Aorta (tissue), 5 donors: ENCODE measurements around the gene EVA1B. TPM values are rescaled to one million over a fixed set of nuclear protein-coding genes. Genes with fewer than 3 reads are reported as not detected.

Source experiments
- ATAC-seq: fragments of 200-7000 bp; cut with Tn5 transposase; one replicate; pipeline ENCODE4 v1.9.1; 2022; ENCODE audit warnings: moderate library complexity; ENCODE audit not compliant: low FRiP score
- DNase-seq, 2 donors: peaks; one replicate each; pipeline ENCODE4 v3.0.0-alpha.2; 2020
- H3K27ac ChIP-seq, 2 donors: one replicate each; pipeline ENCODE4 v1.5.1; 2013; ENCODE audit warnings: low read length in 2 of 2, mild to moderate bottlenecking in 2 of 2, moderate library complexity in 2 of 2, control low read depth in 1 of 2, inconsistent platforms in 1 of 2, low read depth in 1 of 2
- H3K27me3 ChIP-seq, 2 donors: one replicate each; pipeline ENCODE4 v1.6.1; 2013; ENCODE audit warnings: control low read depth in 1 of 2, low read length in 1 of 2, mild to moderate bottlenecking in 1 of 2, moderate library complexity in 1 of 2; ENCODE audit not compliant: insufficient read depth in 2 of 2, control insufficient read depth in 1 of 2
- H3K36me3 ChIP-seq, 2 donors: one replicate each; pipeline ENCODE4 v1.6.1; 2013; ENCODE audit warnings: control low read depth in 1 of 2, low read length in 1 of 2, mild to moderate bottlenecking in 1 of 2; ENCODE audit not compliant: insufficient read depth in 2 of 2, control insufficient read depth in 1 of 2
- H3K4me1 ChIP-seq, 2 donors: one replicate each; pipeline ENCODE4 v1.6.1; 2013; ENCODE audit warnings: low read length in 2 of 2, control low read depth in 1 of 2, mild to moderate bottlenecking in 1 of 2, moderate library complexity in 1 of 2; ENCODE audit not compliant: insufficient read depth in 2 of 2, control insufficient read depth in 1 of 2
- H3K4me3 ChIP-seq, 2 donors: one replicate each; pipeline ENCODE4 v1.5.1; 2013; ENCODE audit warnings: low read length in 2 of 2, control low read depth in 1 of 2, mild to moderate bottlenecking in 1 of 2
- H3K9me3 ChIP-seq: one replicate; pipeline ENCODE4 v1.6.1; 2013; ENCODE audit warnings: mild to moderate bottlenecking, low read length; ENCODE audit not compliant: control insufficient read depth
- WGBS, 2 donors: extraction: QIAGEN DNeasy Blood & Tissue Kit; methylation state at CpG; one replicate each; pipeline ENCODE4 v1.1.7; 2013; 5-methylcytosine and 5-hydroxymethylcytosine counted together
- intact Hi-C, 2 donors: fragments of 100-400 bp; cut with DNase I; formaldehyde crosslinking; loops; one replicate each; pipeline versions ENCODE4 v1.14.2 to v1.15.0; 2022
- polyA plus RNA-seq, 2 donors: library from polyadenylated mRNA; stranded (reverse); fragments of 200-250 nt; gene quantifications; one replicate each; pipeline ENCODE4 v1.2.3, GENCODE V29; 2013
- total RNA-seq, 2 donors: library from RNA; stranded (reverse); fragmentation: NEBNext Ultra II Directional; extraction: Animal tissue kit (Norgen Biotek cat#: 25700); gene quantifications; one replicate each; pipeline ENCODE4 v1.2.1, GENCODE V29; 2021
- donor health status: healthy with polysubstance abuse.
- donor health status: Bipolar disorder and iron deficiency.
- donor health status: DM: no; HTN: no; CAD: no.
- donor health status: DM: no; HTN: no; CAD: no.
- donor health status: DM: yes; HTN: yes; CAD: no.

EVA1B gene
- total and polyA plus RNA-seq, 4 donors = 38.2 to 165 (median 51.5) TPM

DNA sequence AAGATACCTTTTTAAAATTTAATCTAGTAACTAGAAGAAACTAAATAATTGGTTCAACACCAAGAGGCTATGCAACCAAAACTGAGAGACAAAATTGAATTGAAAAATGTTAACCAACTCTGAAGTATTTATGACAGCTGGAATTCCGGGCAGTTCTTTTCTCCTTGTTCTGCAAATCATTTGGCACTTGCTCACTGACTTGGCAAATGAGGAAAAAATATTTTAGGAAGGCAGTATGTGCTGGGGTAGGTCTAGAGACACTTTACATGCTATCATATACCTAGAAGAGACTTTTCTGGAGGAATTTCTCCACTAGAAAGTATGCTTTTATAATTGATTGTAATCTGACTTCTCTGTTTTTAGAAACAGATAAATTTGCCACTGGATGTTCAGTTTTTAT, 39.4 kb downstream of the EVA1B start:
- no peaks in the 10 kb centered on the region for H3K9me3 ChIP-seq
- 3 to 6% methylated on average over 1 of the region's 1 CpG for WGBS, 2 donors
- intact Hi-C loops = loop anchor here (2.0 to 10.0 kb wide), 2 partner anchors 59 to 135 kb away; partner anchors contain the start of genes THRAP3 (in 1 of the 2) and TRAPPC3 (in 1 of the 2)

DNA sequence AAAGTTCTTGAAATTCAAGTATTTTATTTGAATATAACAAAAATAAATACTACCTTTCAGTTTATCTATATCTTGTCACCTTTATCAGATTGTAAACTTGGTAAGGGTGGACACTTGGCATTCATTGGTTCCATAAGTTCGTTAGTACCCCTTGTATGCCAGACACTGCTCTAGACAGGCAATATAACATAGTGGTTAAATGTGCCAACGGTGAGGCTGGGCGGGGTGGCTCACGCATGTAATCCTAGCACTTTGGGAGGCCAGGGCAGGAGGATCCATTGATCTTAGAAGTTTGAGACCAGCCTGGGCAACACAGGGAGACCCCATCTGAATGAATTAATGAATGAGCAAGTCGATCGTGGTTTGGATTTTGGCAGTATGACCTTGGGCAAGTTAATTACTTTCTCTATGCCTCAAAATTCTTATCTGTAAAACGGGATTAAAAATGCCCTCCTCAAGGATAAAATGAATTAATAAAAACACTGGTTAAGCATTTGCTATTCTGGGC, 43.6 kb downstream of the EVA1B start:
- ATAC-seq (no peak), DNase-seq (no peak)
- Histone ChIP-seq H3K27me3 (no peaks in the 10 kb centered on the region), H3K4me1 (no peaks in the 10 kb centered on the region), H3K27ac (no peak overlapping the region), H3K4me3 (no peak overlapping the region), H3K36me3 (peaks cover 0 to 2% of the 10 kb centered on the region in 2 donors), H3K9me3 (no peaks in the 10 kb centered on the region)
- intact Hi-C loops = loop anchor here in 1 of 2 donors (10.0 kb wide), 1 partner anchor 55 kb away; the partner anchor contains the start of gene THRAP3
- WGBS, 2 donors = 68 to 71% methylated on average over 7 of the region's 7 CpGs

More for the DNA sequence above, 39.4 kb downstream of the EVA1B start:
- Histone ChIP-seq H3K4me3 (no peak overlapping the region), H3K27me3 (no peaks in the 10 kb centered on the region), H3K27ac (no peak overlapping the region), H3K36me3 (peaks cover 2 to 8% of the 10 kb centered on the region in 2 donors), H3K4me1 (no peaks in the 10 kb centered on the region)
- ATAC-seq (no peak), DNase-seq (no peak)

DNA sequence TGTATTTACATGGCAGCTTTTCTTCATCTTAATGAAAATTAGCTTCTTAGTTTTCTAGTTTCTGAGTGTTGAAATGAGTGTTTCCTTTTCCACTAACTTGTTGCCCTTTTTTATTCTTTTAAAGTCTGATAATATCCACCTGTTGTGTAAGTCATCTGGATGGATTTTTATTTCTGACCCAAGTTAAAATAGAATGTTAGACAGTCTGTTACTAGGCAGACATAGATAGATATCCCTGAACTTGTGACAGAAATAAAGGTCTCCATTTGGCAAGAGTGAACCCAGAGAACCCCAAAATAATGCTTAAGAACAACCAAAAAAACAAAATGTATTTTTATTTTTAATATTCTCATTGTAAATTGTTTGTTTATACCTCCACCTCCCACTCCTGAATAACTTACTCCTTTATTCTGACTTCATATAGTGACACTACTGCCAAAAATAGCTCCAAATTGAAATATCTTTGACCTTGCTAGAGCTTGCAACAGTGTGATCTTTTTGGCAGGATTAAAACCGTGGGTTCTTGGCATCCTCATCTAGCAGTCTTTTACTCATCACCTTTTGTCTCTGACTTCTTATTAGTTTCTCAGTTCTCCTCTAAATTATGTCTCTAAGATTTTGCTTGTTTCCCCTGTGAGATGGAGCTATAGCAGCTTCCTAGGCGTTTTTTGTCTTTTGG, 44.2 kb downstream of the EVA1B start:
- Histone ChIP-seq H3K36me3 (no peaks in the 10 kb centered on the region), H3K9me3 (no peaks in the 10 kb centered on the region), H3K27me3 (no peaks in the 10 kb centered on the region), H3K4me1 (no peaks in the 10 kb centered on the region), H3K27ac (no peak overlapping the region), H3K4me3 (no peak overlapping the region)
- intact Hi-C loops = no loop called here
- DNase-seq (no peak), ATAC-seq (no peak)
- WGBS, 2 donors = 24 to 26% methylated on average over 2 of the region's 2 CpGs

DNA sequence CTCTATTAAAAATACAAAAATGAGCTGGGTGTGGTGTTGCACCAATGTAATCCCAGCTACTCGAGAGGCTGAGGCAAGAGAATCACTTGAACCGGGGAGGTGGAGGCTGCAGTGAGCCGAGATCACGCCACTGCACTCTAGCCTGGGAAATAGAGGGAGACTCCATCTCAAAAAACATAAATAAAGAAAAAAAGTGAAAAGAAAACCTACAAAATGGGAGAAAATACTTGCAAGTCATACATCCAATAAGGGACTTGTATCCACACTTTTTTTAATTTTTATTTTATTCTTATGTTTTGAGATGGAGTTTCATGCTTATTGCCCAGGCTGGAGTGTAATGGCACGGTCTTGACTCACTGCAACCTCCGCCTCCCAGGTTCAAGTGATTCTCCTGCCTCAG, 46.8 kb downstream of the EVA1B start:
- 91 to 96% methylated on average over 6 of the region's 6 CpGs for WGBS, 2 donors
- Histone ChIP-seq H3K36me3 (no peaks in the 10 kb centered on the region), H3K9me3 (no peaks in the 10 kb centered on the region), H3K27ac (no peak overlapping the region), H3K4me3 (no peak overlapping the region), H3K27me3 (no peaks in the 10 kb centered on the region), H3K4me1 (peaks cover 0 to 3% of the 10 kb centered on the region in 2 donors)
- no peak for ATAC-seq
- intact Hi-C loops = no loop called here
- no peak for DNase-seq

DNA sequence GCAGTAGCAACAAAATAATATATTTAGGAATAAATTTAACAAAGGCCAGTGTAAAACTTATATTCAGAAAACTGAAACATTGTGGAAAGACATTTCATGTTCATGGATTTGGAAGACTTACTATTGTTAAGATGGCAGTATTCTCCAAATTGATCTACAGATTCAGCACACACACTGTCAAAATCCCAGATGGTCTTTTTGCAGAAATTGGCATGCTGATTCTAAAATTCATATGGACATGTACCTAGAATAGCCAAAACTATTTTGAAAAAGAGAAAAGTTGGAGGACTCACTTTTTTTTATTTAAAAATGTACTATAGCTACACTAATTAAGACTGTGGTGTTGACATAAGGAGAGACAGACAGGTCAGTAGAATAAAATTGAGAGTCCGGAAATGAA, 49.2 kb downstream of the EVA1B start:
- WGBS, 2 donors = 91 to 96% methylated on average over 1 of the region's 1 CpG
- Histone ChIP-seq H3K27ac (no peak overlapping the region), H3K27me3 (no peaks in the 10 kb centered on the region), H3K36me3 (no peaks in the 10 kb centered on the region), H3K4me1 (peaks cover 0 to 3% of the 10 kb centered on the region in 2 donors), H3K9me3 (no peaks in the 10 kb centered on the region), H3K4me3 (no peak overlapping the region)
- intact Hi-C loops = no loop called here
- DNase-seq = no peak
- ATAC-seq = no peak

DNA sequence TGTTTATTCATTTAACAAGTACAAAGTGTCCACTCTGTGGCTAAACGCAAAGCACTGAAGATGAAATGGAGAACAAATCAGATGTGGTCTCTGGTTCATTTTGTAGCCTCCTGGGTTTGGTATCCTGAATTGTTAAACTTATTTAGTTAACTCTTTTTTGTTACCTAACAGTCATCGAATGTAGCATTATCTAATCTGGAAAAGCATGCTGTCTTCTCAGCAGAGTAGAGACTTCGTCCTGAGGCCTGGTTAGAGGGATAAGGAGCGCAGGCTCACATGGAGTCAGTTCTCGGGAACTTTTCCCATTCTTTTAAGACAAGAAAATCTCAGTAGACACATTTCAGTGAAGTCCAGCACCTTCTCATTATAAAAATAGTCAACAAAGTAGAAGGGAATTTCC, 50.4 kb downstream of the EVA1B start:
- Histone ChIP-seq H3K36me3 (no peaks in the 10 kb centered on the region), H3K27me3 (no peaks in the 10 kb centered on the region), H3K4me3 (no peak overlapping the region), H3K27ac (no peak overlapping the region), H3K9me3 (no peaks in the 10 kb centered on the region), H3K4me1 (peaks cover 0 to 3% of the 10 kb centered on the region in 2 donors)
- intact Hi-C loops = no loop called here
- DNase-seq (no peak), ATAC-seq (no peak)
- 38 to 40% methylated on average over 5 of the region's 5 CpGs for WGBS, 2 donors

Other genes starting within 250 kb of the EVA1B start
- not detected for gene TEKT2, start 239.6 kb downstream of the EVA1B start, total RNA-seq
- under 1 TPM in 1 of 2 donors, not detected in 1; 0.82 TPM for gene TEKT2, start 239.6 kb downstream of the EVA1B start, polyA plus RNA-seq
- 10 to 100 TPM; 15.9 to 21.2 TPM for gene ADPRS, start 234.8 kb downstream of the EVA1B start, total RNA-seq
- gene ADPRS, start 234.8 kb downstream of the EVA1B start, polyA plus RNA-seq = 10 to 100 TPM; 12.9 to 20.4 TPM
- gene COL8A2, start 198.4 kb downstream of the EVA1B start, total RNA-seq = 10 to 100 TPM; 37.5 to 48.5 TPM
- gene COL8A2, start 198.4 kb downstream of the EVA1B start, polyA plus RNA-seq = 10 to 100 TPM; 17.4 to 18.4 TPM
- 10 to 100 TPM; 55.6 to 61.7 TPM for gene TRAPPC3, start 174.2 kb downstream of the EVA1B start, total RNA-seq
- gene TRAPPC3, start 174.2 kb downstream of the EVA1B start, polyA plus RNA-seq = 10 to 100 TPM; 81.0 to 90.7 TPM
- 100 to 1,000 TPM; 113 to 133 TPM for gene MAP7D1, start 167.5 kb downstream of the EVA1B start, total RNA-seq
- 10 to 100 TPM; 52.8 to 81.2 TPM for gene MAP7D1, start 167.5 kb downstream of the EVA1B start, polyA plus RNA-seq
- 10 to 100 TPM; 85.3 to 91.5 TPM for gene THRAP3, start 99.2 kb downstream of the EVA1B start, total RNA-seq
- 10 to 100 TPM; 31.6 to 46.7 TPM for gene THRAP3, start 99.2 kb downstream of the EVA1B start, polyA plus RNA-seq
- 1 to 10 TPM; 4.1 to 6.9 TPM for gene SH3D21, start 17.3 kb downstream of the EVA1B start, total RNA-seq
- 1 to 10 TPM; 2.4 to 5.1 TPM for gene SH3D21, start 17.3 kb downstream of the EVA1B start, polyA plus RNA-seq
- gene STK40, start 62.3 kb upstream of the EVA1B start, total RNA-seq = 10 to 100 TPM; 63.9 to 95.7 TPM
- gene STK40, start 62.3 kb upstream of the EVA1B start, polyA plus RNA-seq = 10 to 100 TPM; 33.2 to 35.4 TPM
- 10 to 100 TPM; 30.1 TPM for gene LSM10, start 74.3 kb upstream of the EVA1B start, total RNA-seq
- 10 to 100 TPM; 39.6 to 57.7 TPM for gene LSM10, start 74.3 kb upstream of the EVA1B start, polyA plus RNA-seq
- gene OSCP1, start 126.8 kb upstream of the EVA1B start, total RNA-seq = 1 to 10 TPM; 4.2 to 8.6 TPM
- gene OSCP1, start 126.8 kb upstream of the EVA1B start, polyA plus RNA-seq = 1 to 10 TPM; 6.4 to 7.0 TPM
- 10 to 100 TPM; 34.7 to 37.0 TPM for gene MRPS15, start 140.7 kb upstream of the EVA1B start, total RNA-seq
- 10 to 100 TPM; 78.7 to 81.3 TPM for gene MRPS15, start 140.7 kb upstream of the EVA1B start, polyA plus RNA-seq
- 10 to 100 TPM; 26.7 to 34.7 TPM for gene CSF3R, start 159.3 kb upstream of the EVA1B start, total RNA-seq
- 1 to 10 TPM; 2.1 to 5.8 TPM for gene CSF3R, start 159.3 kb upstream of the EVA1B start, polyA plus RNA-seq